Smooth muscle cell (in vitro differentiated cells): ENCODE data around the gene ARHGEF7. TPM values are rescaled to one million over a fixed set of nuclear protein-coding genes. Genes with fewer than 3 reads are reported as not detected.

Experiments used
- DNase-seq: peaks from one replicate; lab custom pipeline; 2025; ENCODE audit not compliant: unreplicated experiment; lab: John Stamatoyannopoulos, UW
- H2AFZ ChIP-seq: fragments of 200-600 bp; sonication (generic); 2 replicates; pipeline ENCODE4 v1.6.0; 2016; ENCODE audit warnings: antibody characterized with exemption, low read depth, mild to moderate bottlenecking
- H3F3A ChIP-seq: fragments of 200-600 bp; sonication (generic); 2 replicates; pipeline ENCODE4 v1.6.0; 2017; ENCODE audit warnings: antibody characterized with exemption, low read depth
- H3K27ac ChIP-seq: fragments of 200-600 bp; sonication (generic); 2 replicates; pipeline ENCODE4 v1.5.1; 2016; ENCODE audit warnings: low read depth, mild to moderate bottlenecking
- H3K27me3 ChIP-seq: fragments of 200-600 bp; sonication (generic); 2 replicates; pipeline ENCODE4 v1.6.1; 2016; ENCODE audit warnings: low read depth, mild to moderate bottlenecking
- H3K36me3 ChIP-seq: fragments of 200-600 bp; sonication (generic); 2 replicates; pipeline ENCODE4 v1.5.1; 2016; ENCODE audit warnings: low read depth
- H3K4me1 ChIP-seq: fragments of 200-600 bp; sonication (generic); 2 replicates; pipeline ENCODE4 v1.5.1; 2016; ENCODE audit warnings: low read depth
- H3K4me2 ChIP-seq: fragments of 200-600 bp; sonication (generic); 2 replicates; pipeline ENCODE4 v1.6.0; 2016; ENCODE audit warnings: mild to moderate bottlenecking
- H3K4me3 ChIP-seq: fragments of 200-600 bp; sonication (generic); 2 replicates; pipeline ENCODE4 v1.5.1; 2016; ENCODE audit warnings: mild to moderate bottlenecking
- H3K79me2 ChIP-seq: fragments of 200-600 bp; sonication (generic); 2 replicates; pipeline ENCODE4 v1.6.0; 2016; ENCODE audit warnings: low read depth, mild to moderate bottlenecking
- H3K9ac ChIP-seq: fragments of 200-600 bp; sonication (generic); 2 replicates; pipeline ENCODE4 v1.6.0; 2016; ENCODE audit warnings: low read depth
- H3K9me3 ChIP-seq: fragments of 200-600 bp; sonication (generic); replicated peaks from 2 replicates; pipeline ENCODE4 v1.5.1; 2016; ENCODE audit warnings: low read depth
- H4K20me1 ChIP-seq: fragments of 200-600 bp; sonication (generic); 2 replicates; pipeline ENCODE4 v1.6.0; 2016; ENCODE audit warnings: low read depth
- CTCF ChIP-seq: fragments of 200-600 bp; sonication (generic); IDR thresholded peaks from 2 replicates; pipeline ENCODE4 v1.5.1; 2017; ENCODE audit warnings: borderline replicate concordance, mild to moderate bottlenecking, antibody characterized with exemption; ENCODE audit not compliant: insufficient read depth, poor library complexity, severe bottlenecking
- WGBS: methylation state at CpG from one replicate; pipeline ENCODE4 v1.1.7; 2016; ENCODE audit warnings: low lambda C conversion rate; 5-methylcytosine and 5-hydroxymethylcytosine counted together
- polyA plus RNA-seq: library from polyadenylated mRNA; unstranded; fragments of >200 nt; fragmentation: Nextera tagmentation; extraction: Ambion mirVana; gene quantifications from 2 replicates; pipeline ENCODE4 v1.2.1, GENCODE V29; 2016
- total RNA-seq: library from RNA; depleted of rRNA; stranded (reverse); fragments of >200 nt; gene quantifications from 2 replicates; pipeline ENCODE4 v1.2.3, GENCODE V29; 2014

ARHGEF7 gene
- total and polyA plus RNA-seq, 2 experiments from 2014 or later = 13.8 to 32.4 TPM

- no peak overlapping the region for H3K4me2 ChIP-seq
- no peak for TF ChIP-seq CTCF
- peaks cover 4% of the 10 kb centered on the region for H4K20me1 ChIP-seq
- H3K27me3 ChIP-seq = no peaks in the 10 kb centered on the region
- H3F3A ChIP-seq = no peaks in the 10 kb centered on the region
- peaks cover 5% of the 10 kb centered on the region for H3K36me3 ChIP-seq
- H2AFZ ChIP-seq = no peak overlapping the region
- no peak overlapping the region for H3K9ac ChIP-seq
- no peak overlapping the region for H3K4me3 ChIP-seq
- no peak for DNase-seq
- no peak overlapping the region for H3K27ac ChIP-seq
- H3K4me1 ChIP-seq = no peaks in the 10 kb centered on the region
- no peaks in the 10 kb centered on the region for H3K9me3 ChIP-seq
- WGBS = 96% methylated on average over 14 of the region's 14 CpGs
- H3K79me2 ChIP-seq = no peaks in the 10 kb centered on the region
These were observed 169.5 kb downstream of the ARHGEF7 start for GRCh38 chr13:111284565-111284964.

GRCh38 chr13:111286162-111286561 lies 171.1 kb downstream of the ARHGEF7 start:
- H3K9me3 ChIP-seq = no peaks in the 10 kb centered on the region
- no peaks in the 10 kb centered on the region for H3F3A ChIP-seq
- H3K79me2 ChIP-seq = no peaks in the 10 kb centered on the region
- no peak overlapping the region for H3K4me2 ChIP-seq
- no peak overlapping the region for H2AFZ ChIP-seq
- peaks cover 4% of the 10 kb centered on the region for H4K20me1 ChIP-seq
- no peaks in the 10 kb centered on the region for H3K27me3 ChIP-seq
- WGBS = 89% methylated on average over 15 of the region's 15 CpGs
- no peak overlapping the region for H3K27ac ChIP-seq
- H3K4me3 ChIP-seq = no peak overlapping the region
- DNase-seq = no peak
- no peak for TF ChIP-seq CTCF
- H3K9ac ChIP-seq = no peak overlapping the region
- H3K4me1 ChIP-seq = no peaks in the 10 kb centered on the region
- peaks cover 7% of the 10 kb centered on the region for H3K36me3 ChIP-seq

GRCh38 chr13:111286749-111287148 lies 171.6 kb downstream of the ARHGEF7 start:
- DNase-seq = no peak
- no peak overlapping the region for H2AFZ ChIP-seq
- H4K20me1 ChIP-seq = peaks cover 4% of the 10 kb centered on the region
- TF ChIP-seq CTCF = no peak
- no peaks in the 10 kb centered on the region for H3F3A ChIP-seq
- no peak overlapping the region for H3K4me2 ChIP-seq
- H3K4me1 ChIP-seq = no peaks in the 10 kb centered on the region
- H3K36me3 ChIP-seq = peaks cover 7% of the 10 kb centered on the region
- no peak overlapping the region for H3K4me3 ChIP-seq
- no peak overlapping the region for H3K27ac ChIP-seq
- no peaks in the 10 kb centered on the region for H3K79me2 ChIP-seq
- no peak overlapping the region for H3K9ac ChIP-seq
- WGBS = 96% methylated on average over 7 of the region's 7 CpGs
- no peaks in the 10 kb centered on the region for H3K9me3 ChIP-seq
- no peaks in the 10 kb centered on the region for H3K27me3 ChIP-seq

- Histone ChIP-seq H3K79me2 (no peaks in the 10 kb centered on the region), H3K4me1 (no peaks in the 10 kb centered on the region), H2AFZ (no peak overlapping the region), H3K4me3 (no peak overlapping the region), H3K27me3 (no peaks in the 10 kb centered on the region), H3F3A (no peaks in the 10 kb centered on the region), H3K9ac (no peak overlapping the region), H3K9me3 (no peaks in the 10 kb centered on the region), H4K20me1 (peaks cover 4% of the 10 kb centered on the region), H3K4me2 (no peak overlapping the region), H3K27ac (no peak overlapping the region), H3K36me3 (peaks cover 7% of the 10 kb centered on the region)
- no peak for TF ChIP-seq CTCF
- no peak for DNase-seq
- 97% methylated on average over 8 of the region's 8 CpGs for WGBS
These were observed 172.1 kb downstream of the ARHGEF7 start for GRCh38 chr13:111287201-111287600.
